Sigmoid colon (tissue), 7 donors: ENCODE data around the gene RPL18. TPM values are rescaled to one million over a fixed set of nuclear protein-coding genes. Genes with fewer than 3 reads are reported as not detected.
"Not testable (repeated sequence)": the region's sequence is repeated elsewhere in the genome, so short reads cannot be mapped to it uniquely, and the experiment has no call there.

Source experiments
- DNase-seq: peaks from one replicate; pipeline ENCODE4 v3.0.0-alpha.2; 2019
- H3K27ac ChIP-seq, 4 donors: fragments of 200-600 bp; sonication (generic); one replicate each; pipeline ENCODE4 v1.5.1; 2016 to 2019; ENCODE audit warnings: mild to moderate bottlenecking in 1 of 4
- H3K27me3 ChIP-seq, 3 donors: fragments of 200-600 bp; sonication (generic); one replicate each; pipeline ENCODE4 v1.5.1; 2019; ENCODE audit warnings: mild to moderate bottlenecking in 1 of 3
- H3K36me3 ChIP-seq, 4 donors: fragments of 200-600 bp; sonication (generic); one replicate each; pipeline ENCODE4 v1.5.1; 2016 to 2019
- H3K4me1 ChIP-seq, 4 donors: fragments of 200-600 bp; sonication (generic); one replicate each; pipeline ENCODE4 v1.5.1; 2017 to 2019
- H3K4me3 ChIP-seq, 4 donors: fragments of 200-600 bp; sonication (generic); one replicate each; pipeline ENCODE4 v1.5.1; 2017 to 2019; ENCODE audit warnings: mild to moderate bottlenecking in 2 of 4, moderate library complexity in 1 of 4
- H3K9me3 ChIP-seq, 4 donors: fragments of 200-600 bp in 3 of 4; sonication (generic) in 3 of 4; one replicate each; pipeline versions ENCODE4 v1.5.1 to v1.6.1; 2013 to 2019
- CTCF ChIP-seq, 4 experiments: fragments of 450-650 bp in 3 of 4; fragments of 200-600 bp in 1 of 4; IDR thresholded peaks; one replicate each; pipeline ENCODE4 v1.5.1; 2016 to 2019; ENCODE audit warnings: antibody characterized with exemption in 4 of 4, mild to moderate bottlenecking in 3 of 4, moderate library complexity in 2 of 4
- EP300 ChIP-seq, 4 donors: sonication (generic); formaldehyde crosslinking; IDR thresholded peaks; one replicate each; pipeline ENCODE4 v1.6.1; 2017; ENCODE audit warnings: antibody characterized with exemption in 4 of 4
- POLR2A ChIP-seq, 2 donors: fragments of 450-650 bp; IDR thresholded peaks; one replicate each; pipeline ENCODE4 v1.6.1; 2016; ENCODE audit warnings: antibody characterized with exemption in 2 of 2, mild to moderate bottlenecking in 2 of 2, moderate library complexity in 2 of 2
- POLR2AphosphoS5 ChIP-seq, 4 donors: sonication (generic); formaldehyde crosslinking; IDR thresholded peaks; one replicate each; pipeline ENCODE4 v1.6.1; 2017; ENCODE audit warnings: antibody characterized with exemption in 4 of 4
- WGBS, 2 donors: extraction: QIAGEN DNeasy Blood & Tissue Kit; methylation state at CpG; one replicate each; pipeline ENCODE4 v1.1.7; 2013; 5-methylcytosine and 5-hydroxymethylcytosine counted together
- intact Hi-C: fragments of 100-400 bp; cut with DNase I; formaldehyde crosslinking; loops from one replicate; pipeline ENCODE4 v1.15.1; 2023
- polyA plus RNA-seq, 3 donors: library from polyadenylated mRNA; stranded (reverse); fragments of 200-250 nt; gene quantifications; one replicate each; pipeline ENCODE4 v1.2.3, GENCODE V29; 2013
- total RNA-seq, 4 donors: library from RNA; depleted of rRNA; stranded (reverse); fragments of >200 nt; gene quantifications; one replicate each; pipeline ENCODE4 v1.1.0, GENCODE V29; 2016
- donor health status: healthy with polysubstance abuse.
- donor health status: Bipolar disorder and iron deficiency.
- donor health status: healthy.

RPL18 gene
- total and polyA plus RNA-seq, 7 donors: 2,118 to 3,791 (median 2,808) TPM

DNA sequence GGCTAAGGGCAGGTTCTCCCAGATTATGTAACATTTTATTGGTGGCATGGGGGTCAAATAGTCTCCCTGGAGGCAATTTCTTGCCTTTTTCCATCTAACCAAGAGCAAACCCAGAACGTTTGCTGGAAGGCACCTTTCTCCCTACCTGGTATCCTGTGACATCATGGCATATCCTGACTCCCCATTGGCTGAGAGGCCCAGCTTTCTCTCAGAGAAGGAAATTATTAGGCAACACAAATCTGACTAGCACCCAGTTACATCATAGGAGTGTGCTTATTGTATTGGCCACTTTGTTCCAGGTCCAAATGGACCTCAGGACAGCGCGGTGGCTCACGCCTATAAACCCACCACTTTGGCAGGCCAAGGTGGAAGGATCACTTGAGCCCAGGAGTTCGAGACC, 40.8 kb upstream of the RPL18 start:
- WGBS, 2 donors: 77 to 80% methylated on average over 5 of the region's 5 CpGs
- Histone ChIP-seq H3K4me3 (no peak overlapping the region), H3K27ac (no peak overlapping the region), H3K4me1 (peaks cover 0 to 10% (median 9%) of the 10 kb centered on the region in 4 donors), H3K27me3 (no peaks in the 10 kb centered on the region), H3K36me3 (no peaks in the 10 kb centered on the region), H3K9me3 (no peaks in the 10 kb centered on the region)
- intact Hi-C loops: no loop called here
- TF ChIP-seq EP300 (IDR thresholded peaks at IDR 0.05) (no peak), POLR2AphosphoS5 (IDR thresholded peaks at IDR 0.05) (no peak), POLR2A (IDR thresholded peaks at IDR 0.05) (no peak)
- no peak for DNase-seq

GRCh38 chr19:48658483-48658882, 39.5 kb upstream of the RPL18 start:
- H3K4me3 ChIP-seq: no peak overlapping the region
- H3K27me3 ChIP-seq: no peaks in the 10 kb centered on the region
- H3K27ac ChIP-seq: no peak overlapping the region
- no peaks in the 10 kb centered on the region for H3K36me3 ChIP-seq
- no peaks in the 10 kb centered on the region for H3K9me3 ChIP-seq
- TF ChIP-seq CTCF (IDR thresholded peaks at IDR 0.05) (no peak), POLR2AphosphoS5 (IDR thresholded peaks at IDR 0.05) (no peak), POLR2A (IDR thresholded peaks at IDR 0.05) (no peak), EP300 (IDR thresholded peaks at IDR 0.05) (no peak)
- no peak for DNase-seq
- WGBS, 2 donors: 91 to 94% methylated on average over 6 of the region's 6 CpGs
- peaks cover 0 to 10% (median 9%) of the 10 kb centered on the region in 4 donors for H3K4me1 ChIP-seq
- intact Hi-C loops: no loop called here

- intact Hi-C loops, H3K27ac ChIP-seq, H3K4me3 ChIP-seq, H3K4me1 ChIP-seq, H3K9me3 ChIP-seq, H3K27me3 ChIP-seq, H3K36me3 ChIP-seq, DNase-seq: not testable (repeated sequence)
- 56 to 89% methylated on average over 5 of the region's 5 CpGs for WGBS, 2 donors
Measured at GRCh38 chr19:48657828-48658227, 38.9 kb upstream of the RPL18 start.

DNA sequence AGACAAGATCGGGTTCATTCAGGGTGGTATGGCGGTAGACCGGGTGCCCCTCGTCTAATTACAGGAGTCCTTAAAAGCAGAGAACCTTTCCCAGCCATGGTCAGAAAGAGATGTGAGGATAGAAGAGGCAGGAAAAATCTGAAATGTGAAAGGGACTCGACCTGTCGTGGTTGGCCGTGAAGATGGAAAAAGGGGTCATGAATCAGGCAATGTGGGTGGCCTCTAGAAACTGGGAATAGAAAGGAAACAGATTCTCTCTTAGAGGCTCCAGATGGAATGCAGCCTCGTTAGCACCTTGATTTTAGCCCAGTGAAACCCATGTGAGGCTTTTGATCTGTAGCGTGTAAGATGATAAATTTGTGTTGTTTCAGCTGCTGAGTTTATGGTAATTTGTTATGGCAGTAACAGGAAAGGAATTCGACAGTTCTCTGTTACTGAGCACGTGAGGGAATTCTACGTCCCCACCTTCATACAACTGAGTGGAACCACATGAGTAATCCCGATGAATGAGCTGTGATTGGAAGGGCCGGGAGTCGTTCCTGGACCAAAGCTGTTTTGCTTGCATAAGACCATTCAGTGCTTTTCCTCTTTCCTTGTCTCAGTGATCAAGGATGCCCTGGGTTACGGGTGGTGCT, 38.0 kb upstream of the RPL18 start:
- intact Hi-C loops: no loop called here
- Histone ChIP-seq H3K4me3 (no peak overlapping the region), H3K27me3 (no peaks in the 10 kb centered on the region), H3K27ac (no peak overlapping the region), H3K36me3 (no peaks in the 10 kb centered on the region), H3K4me1 (peaks cover 0 to 10% (median 9%) of the 10 kb centered on the region in 4 donors), H3K9me3 (no peaks in the 10 kb centered on the region)
- 39 to 56% methylated on average over 16 of the region's 16 CpGs for WGBS, 2 donors
- DNase-seq: no peak
- TF ChIP-seq EP300 (IDR thresholded peaks at IDR 0.05) (no peak), CTCF (IDR thresholded peaks at IDR 0.05) (no peak), POLR2A (IDR thresholded peaks at IDR 0.05) (no peak), POLR2AphosphoS5 (IDR thresholded peaks at IDR 0.05) (no peak)

DNA sequence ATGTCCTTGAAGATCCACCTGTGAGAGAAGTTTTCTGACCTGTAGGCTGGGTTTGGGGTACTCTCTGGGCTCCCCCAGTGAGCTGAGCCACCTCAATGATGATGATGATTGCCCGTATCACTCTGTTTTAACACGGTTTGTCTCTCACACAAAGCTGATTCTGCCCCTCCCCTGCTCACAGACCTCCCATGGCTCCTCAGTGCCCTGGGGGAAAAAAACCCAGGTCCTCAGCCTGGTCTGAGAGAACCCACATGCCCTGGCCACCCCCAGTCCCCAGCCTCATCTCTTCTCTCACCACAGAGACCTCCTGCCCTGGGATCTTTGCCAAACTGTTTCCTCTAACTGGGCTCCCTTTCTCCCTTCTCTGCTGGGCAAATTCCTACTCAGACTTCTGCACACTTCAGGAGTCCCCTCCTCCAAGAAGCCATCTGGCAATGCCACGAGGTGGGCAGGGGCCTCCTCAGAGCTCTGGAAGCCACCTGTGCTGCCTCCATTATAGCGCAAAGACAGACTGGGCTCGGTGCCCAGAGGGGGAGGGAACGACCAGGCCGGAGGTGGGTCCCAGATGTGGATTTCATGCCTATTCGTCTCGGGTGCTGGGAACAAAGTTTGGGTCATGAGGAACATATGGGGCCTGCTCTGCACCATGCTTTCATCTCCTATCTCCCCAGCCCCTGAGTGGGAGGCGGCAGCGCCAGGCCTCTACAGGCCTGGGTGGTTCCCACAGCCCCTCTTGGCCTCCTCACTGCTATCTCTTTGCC, 35.5 kb upstream of the RPL18 start:
- 36 to 54% methylated on average over 11 of the region's 11 CpGs for WGBS, 2 donors
- H3K36me3 ChIP-seq: no peaks in the 10 kb centered on the region
- no peaks in the 10 kb centered on the region for H3K27me3 ChIP-seq
- intact Hi-C loops: no loop called here
- no peaks in the 10 kb centered on the region for H3K4me1 ChIP-seq
- H3K27ac ChIP-seq: no peak overlapping the region
- no peak overlapping the region for H3K4me3 ChIP-seq
- no peak for DNase-seq
- TF ChIP-seq POLR2AphosphoS5 (IDR thresholded peaks at IDR 0.05) (no peak), EP300 (IDR thresholded peaks at IDR 0.05) (no peak), POLR2A (IDR thresholded peaks at IDR 0.05) (no peak), CTCF (IDR thresholded peaks at IDR 0.05) (no peak)
- H3K9me3 ChIP-seq: no peaks in the 10 kb centered on the region
